SJCRH30 (cell line): ENCODE results near the gene IL1F10. TPM values are rescaled to one million over a fixed set of nuclear protein-coding genes. Genes with fewer than 3 reads are reported as not detected.

Source experiments
- DNase-seq, 2 experiments: peaks; one replicate each; pipeline ENCODE4 v3.0.0-alpha.2; 2015 to 2020
- H3K27ac ChIP-seq: fragments of 250-450 bp; sonication (Bioruptor Pico); 2 replicates; pipeline ENCODE4 v1.5.1; 2020; ENCODE audit warnings: mild to moderate bottlenecking, moderate library complexity
- H3K27me3 ChIP-seq: fragments of 250-450 bp; sonication (Bioruptor Pico); 2 replicates; pipeline ENCODE4 v1.5.1; 2020; ENCODE audit warnings: mild to moderate bottlenecking, moderate library complexity
- H3K36me3 ChIP-seq: fragments of 250-450 bp; sonication (Bioruptor Pico); 2 replicates; pipeline ENCODE4 v1.5.1; 2020; ENCODE audit warnings: mild to moderate bottlenecking, moderate library complexity
- H3K4me1 ChIP-seq: fragments of 250-450 bp; sonication (Bioruptor Pico); 2 replicates; pipeline ENCODE4 v1.5.1; 2020; ENCODE audit warnings: mild to moderate bottlenecking, moderate library complexity
- H3K4me3 ChIP-seq: fragments of 250-450 bp; sonication (Bioruptor Pico); 2 replicates; pipeline ENCODE4 v1.5.1; 2020; ENCODE audit warnings: mild to moderate bottlenecking, moderate library complexity
- H3K9me3 ChIP-seq: fragments of 250-450 bp; sonication (Bioruptor Pico); replicated peaks from 2 replicates; pipeline ENCODE4 v1.5.1; 2020; ENCODE audit warnings: mild to moderate bottlenecking, moderate library complexity
- total RNA-seq: library from RNA; depleted of rRNA; stranded (reverse); fragments of >200 nt; shearing (Covaris generic); gene quantifications from 2 replicates; pipeline ENCODE4 v1.2.3, GENCODE V29; 2014

Gene IL1F10
- total RNA-seq, 1 experiment from 2014 or later, result not detected

- Histone ChIP-seq H3K9me3 (no peaks in the 10 kb centered on the region), H3K36me3 (no peaks in the 10 kb centered on the region), H3K27ac (no peak overlapping the region), H3K27me3 (no peaks in the 10 kb centered on the region), H3K4me1 (no peaks in the 10 kb centered on the region), H3K4me3 (no peak overlapping the region)
- DNase-seq, result no peak
Measured at GRCh38 chr2:113050921-113051895, 16.6 kb upstream of the IL1F10 start.

DNA sequence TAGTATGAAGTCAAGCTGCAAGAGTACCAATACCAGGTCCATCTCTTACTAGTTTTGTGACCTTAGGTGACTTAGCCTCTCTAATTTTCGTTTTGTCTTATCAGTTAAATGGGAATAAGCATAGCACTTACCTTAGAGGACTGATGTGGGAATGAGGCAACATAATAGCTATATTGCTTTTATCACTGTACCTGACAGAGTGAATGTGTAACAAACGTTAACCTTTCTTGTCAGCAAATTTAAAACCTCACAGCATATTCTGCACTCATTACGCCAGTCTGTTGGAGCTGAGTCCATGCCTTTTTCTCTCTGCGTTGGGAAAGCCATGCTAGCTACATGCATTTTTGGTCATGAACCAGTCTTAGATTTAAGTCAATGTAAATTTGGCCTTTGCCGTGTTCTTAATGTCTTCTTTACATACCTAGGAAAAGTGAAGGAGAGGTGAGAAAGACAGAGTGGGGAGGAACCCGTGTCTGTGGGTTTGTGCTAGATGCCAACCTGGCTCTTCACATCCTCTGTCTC is 15.3 kb upstream of the IL1F10 start, which contains the start of gene IL36B:
IL36B (minus strand) TSS at position 472 of the 522 bp plus-strand sequence.
- H3K9me3 ChIP-seq, result no peaks in the 10 kb centered on the region
- no peak within 1 kb of the TSS for H3K27ac ChIP-seq
- H3K36me3 ChIP-seq, result no peaks in the 10 kb centered on the region
- DNase-seq, result no peak
- no peak within 1 kb of the TSS for H3K4me3 ChIP-seq
- no peaks in the 10 kb centered on the region for H3K4me1 ChIP-seq
- H3K27me3 ChIP-seq, result no peaks in the 10 kb centered on the region

DNA sequence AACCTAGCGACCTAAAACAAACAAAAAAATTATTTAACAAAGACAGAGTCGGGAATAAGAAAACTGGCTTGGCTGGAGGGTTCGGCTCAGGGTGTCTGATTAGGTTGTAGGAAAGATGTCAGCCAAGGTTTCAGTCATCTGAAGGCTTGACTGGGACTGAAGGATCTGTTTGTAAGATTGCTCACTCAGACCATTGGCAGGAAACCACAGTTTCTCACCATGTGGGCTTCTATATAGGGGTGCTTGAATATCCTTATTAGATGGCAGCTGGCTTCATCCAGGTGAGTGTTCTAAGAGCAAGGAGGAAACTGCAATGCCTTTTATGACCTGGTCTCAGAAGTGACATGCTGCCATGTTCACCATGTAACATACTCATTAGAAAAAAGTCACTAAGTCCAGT is 14.1 kb upstream of the IL1F10 start:
- no peak overlapping the region for H3K4me3 ChIP-seq
- no peaks in the 10 kb centered on the region for H3K9me3 ChIP-seq
- H3K27me3 ChIP-seq, result no peaks in the 10 kb centered on the region
- H3K27ac ChIP-seq, result no peak overlapping the region
- H3K4me1 ChIP-seq, result no peaks in the 10 kb centered on the region
- DNase-seq, result no peak
- no peaks in the 10 kb centered on the region for H3K36me3 ChIP-seq

DNA sequence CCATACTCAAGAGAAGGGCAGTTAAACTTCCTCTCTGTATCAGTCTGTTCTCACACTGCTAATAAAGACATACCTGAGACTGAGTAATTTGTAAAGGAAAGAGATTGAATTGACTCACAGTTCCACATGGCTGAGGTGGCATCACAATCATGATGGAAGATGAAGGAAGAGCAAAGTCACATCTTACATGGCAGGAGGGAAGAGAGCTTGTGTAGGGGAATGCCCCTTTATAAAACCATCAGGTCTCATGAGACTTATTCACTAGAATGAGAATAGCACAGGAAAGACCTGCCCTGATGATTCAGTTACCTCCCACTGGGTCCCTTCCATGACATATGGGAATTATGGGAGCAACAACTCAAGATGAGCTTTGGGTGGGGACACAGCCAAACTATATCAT is 13.7 kb upstream of the IL1F10 start:
- no peaks in the 10 kb centered on the region for H3K27me3 ChIP-seq
- no peak overlapping the region for H3K27ac ChIP-seq
- H3K4me1 ChIP-seq, result no peaks in the 10 kb centered on the region
- H3K36me3 ChIP-seq, result no peaks in the 10 kb centered on the region
- no peaks in the 10 kb centered on the region for H3K9me3 ChIP-seq
- no peak for DNase-seq
- no peak overlapping the region for H3K4me3 ChIP-seq

GRCh38 chr2:113056521-113056920 is 11.2 kb upstream of the IL1F10 start:
- DNase-seq, result no peak
- Histone ChIP-seq H3K36me3 (no peaks in the 10 kb centered on the region), H3K9me3 (no peaks in the 10 kb centered on the region), H3K27me3 (no peaks in the 10 kb centered on the region), H3K4me1 (no peaks in the 10 kb centered on the region), H3K4me3 (no peak overlapping the region), H3K27ac (no peak overlapping the region)

GRCh38 chr2:113057117-113057516 is 10.7 kb upstream of the IL1F10 start:
- H3K36me3 ChIP-seq, result no peaks in the 10 kb centered on the region

DNA sequence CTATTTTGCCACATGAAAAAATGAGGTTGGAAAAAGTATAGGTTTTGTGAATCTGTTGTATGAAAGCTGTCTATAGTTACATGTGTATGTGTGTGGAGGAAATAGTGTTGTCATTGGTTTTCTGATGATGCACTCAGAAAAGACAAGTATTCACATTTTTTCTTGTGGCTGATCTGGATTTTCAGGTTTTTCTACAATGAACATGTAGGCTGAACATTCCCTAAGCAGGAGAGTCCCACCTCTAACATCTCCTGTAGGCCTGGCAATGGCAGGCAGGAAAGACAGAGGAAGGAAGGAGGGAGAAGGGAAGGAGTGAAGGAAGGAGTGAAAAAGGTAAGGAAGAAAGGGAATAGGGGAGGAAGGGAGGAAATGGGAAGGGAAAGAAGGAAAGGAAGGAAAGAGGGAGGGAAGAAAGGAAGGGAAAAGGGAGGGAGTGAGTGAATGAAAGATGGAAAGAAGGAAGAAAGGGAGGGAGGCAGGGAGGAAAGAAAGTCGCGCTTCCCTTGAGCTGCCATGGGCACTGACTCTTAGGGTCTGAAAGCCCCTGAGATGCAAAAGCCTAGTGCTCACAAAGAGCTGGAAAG is 9.3 kb upstream of the IL1F10 start:
- Histone ChIP-seq H3K9me3 (no peaks in the 10 kb centered on the region), H3K36me3 (no peaks in the 10 kb centered on the region), H3K27ac (no peak overlapping the region), H3K27me3 (no peaks in the 10 kb centered on the region), H3K4me1 (no peaks in the 10 kb centered on the region), H3K4me3 (no peak overlapping the region)
- no peak for DNase-seq

More at GRCh38 chr2:113057117-113057516, 10.7 kb upstream of the IL1F10 start:
- H3K27ac ChIP-seq, result no peak overlapping the region
- no peak for DNase-seq
- H3K9me3 ChIP-seq, result no peaks in the 10 kb centered on the region
- H3K4me3 ChIP-seq, result no peak overlapping the region
- H3K4me1 ChIP-seq, result no peaks in the 10 kb centered on the region
- no peaks in the 10 kb centered on the region for H3K27me3 ChIP-seq

DNA sequence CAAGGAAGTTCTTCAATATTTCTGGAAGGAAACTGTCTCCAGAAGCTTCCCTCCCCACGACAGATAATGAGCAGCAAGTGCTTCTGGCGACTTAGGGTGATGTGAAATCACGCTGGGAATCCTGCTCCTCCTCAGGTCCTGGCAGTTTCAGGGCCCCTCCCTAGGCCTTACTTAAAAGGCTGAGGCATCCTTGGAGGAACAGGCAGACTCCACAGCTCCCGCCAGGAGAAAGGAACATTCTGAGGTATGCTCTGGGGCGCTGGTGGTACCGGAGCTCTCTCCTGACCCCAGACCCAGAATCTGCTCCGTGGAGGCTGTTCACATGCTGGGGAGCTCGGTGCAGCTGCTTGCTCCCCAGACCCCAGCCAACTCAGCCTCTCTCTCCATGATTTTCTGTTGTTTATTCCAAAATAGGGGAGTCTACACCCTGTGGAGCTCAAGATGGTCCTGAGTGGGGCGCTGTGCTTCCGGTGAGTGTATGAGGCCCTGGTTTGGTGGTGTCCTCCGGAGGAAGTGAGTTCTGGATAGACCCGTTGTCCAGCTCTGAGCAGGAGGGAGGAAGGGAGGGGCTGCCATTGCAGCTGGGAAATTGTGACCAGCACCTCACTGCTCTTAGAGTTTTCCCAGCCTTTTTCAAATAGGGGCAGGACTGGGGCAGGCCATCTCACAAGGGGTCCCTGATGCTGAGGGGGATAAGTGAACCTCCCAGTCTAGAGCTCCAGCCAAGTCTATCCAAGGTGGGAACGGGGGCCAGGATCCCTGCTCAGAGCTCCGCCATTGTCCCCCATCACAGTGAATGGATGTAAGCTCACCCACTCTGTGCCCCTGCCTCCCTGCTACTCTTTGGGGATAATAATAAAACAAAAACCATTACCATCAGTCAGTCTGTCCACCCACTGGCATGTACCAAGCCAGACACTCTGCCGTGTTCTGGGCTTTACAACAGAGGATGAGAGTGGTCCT is 8.5 kb upstream of the IL1F10 start, which contains the start of gene IL36RN:
IL36RN (plus strand) TSS at position 201 of the 963 bp plus-strand sequence; CDS start at position 442, 241 bp downstream.
- DNase-seq, result no peak
- Histone ChIP-seq H3K36me3 (no peaks in the 10 kb centered on the region), H3K27ac (no peak within 1 kb of the TSS), H3K27me3 (no peaks in the 10 kb centered on the region), H3K4me3 (no peak within 1 kb of the TSS), H3K9me3 (no peaks in the 10 kb centered on the region), H3K4me1 (no peaks in the 10 kb centered on the region)

- H3K36me3 ChIP-seq, result no peaks in the 10 kb centered on the region
Measured at GRCh38 chr2:113060396-113060795, 7.4 kb upstream of the IL1F10 start.

DNA sequence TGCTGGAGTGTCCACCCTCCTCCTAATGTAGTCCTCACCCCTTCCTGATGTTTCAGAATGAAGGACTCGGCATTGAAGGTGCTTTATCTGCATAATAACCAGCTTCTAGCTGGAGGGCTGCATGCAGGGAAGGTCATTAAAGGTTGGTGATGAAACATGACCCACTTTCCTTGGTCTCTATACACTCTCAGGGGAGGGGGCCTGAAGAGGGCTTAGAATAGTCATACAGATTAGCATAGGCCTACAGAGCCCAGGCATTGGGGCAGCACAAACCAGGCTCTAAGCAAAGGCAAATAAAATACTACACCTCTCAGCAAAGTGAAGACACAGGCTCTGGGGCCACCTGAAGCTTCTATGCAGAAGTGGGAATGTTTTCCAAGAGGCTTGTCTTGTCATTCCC is 7.0 kb upstream of the IL1F10 start:
- Histone ChIP-seq H3K9me3 (no peaks in the 10 kb centered on the region), H3K4me1 (no peaks in the 10 kb centered on the region), H3K27me3 (no peaks in the 10 kb centered on the region), H3K36me3 (no peaks in the 10 kb centered on the region), H3K27ac (no peak overlapping the region), H3K4me3 (no peak overlapping the region)
- DNase-seq, result no peak

More at GRCh38 chr2:113060396-113060795, 7.4 kb upstream of the IL1F10 start:
- no peaks in the 10 kb centered on the region for H3K27me3 ChIP-seq
- H3K4me1 ChIP-seq, result no peaks in the 10 kb centered on the region
- no peak for DNase-seq
- no peak overlapping the region for H3K27ac ChIP-seq
- no peaks in the 10 kb centered on the region for H3K9me3 ChIP-seq
- no peak overlapping the region for H3K4me3 ChIP-seq

DNA sequence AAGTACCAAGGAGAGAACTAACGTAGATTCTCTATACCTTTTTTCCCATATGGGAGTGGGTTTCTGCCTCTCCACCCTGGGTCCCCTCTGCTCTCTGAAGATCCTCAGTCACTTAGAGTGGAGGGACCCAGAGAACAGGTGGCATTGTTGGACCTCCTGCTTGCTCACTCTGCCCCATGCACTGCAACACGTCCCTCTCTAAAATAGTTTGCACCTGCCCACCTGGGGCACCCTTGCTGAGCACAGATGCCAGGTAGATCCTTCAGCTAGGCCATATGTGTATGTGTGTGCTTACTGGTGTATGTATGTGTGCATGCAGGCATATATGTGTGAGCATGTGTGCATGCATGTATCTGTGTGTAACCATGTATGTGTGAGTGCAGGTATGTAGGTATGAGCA is 6.5 kb upstream of the IL1F10 start:
- H3K27me3 ChIP-seq, result no peaks in the 10 kb centered on the region
- no peaks in the 10 kb centered on the region for H3K9me3 ChIP-seq
- H3K36me3 ChIP-seq, result no peaks in the 10 kb centered on the region
- no peaks in the 10 kb centered on the region for H3K4me1 ChIP-seq
- no peak overlapping the region for H3K27ac ChIP-seq
- no peak overlapping the region for H3K4me3 ChIP-seq
- no peak for DNase-seq

- no peak overlapping the region for H3K27ac ChIP-seq
- H3K27me3 ChIP-seq, result no peaks in the 10 kb centered on the region
- no peaks in the 10 kb centered on the region for H3K36me3 ChIP-seq
- DNase-seq, result no peak
- H3K9me3 ChIP-seq, result no peaks in the 10 kb centered on the region
- H3K4me3 ChIP-seq, result no peak overlapping the region
- no peaks in the 10 kb centered on the region for H3K4me1 ChIP-seq
Measured at GRCh38 chr2:113061896-113062770, 5.6 kb upstream of the IL1F10 start.

DNA sequence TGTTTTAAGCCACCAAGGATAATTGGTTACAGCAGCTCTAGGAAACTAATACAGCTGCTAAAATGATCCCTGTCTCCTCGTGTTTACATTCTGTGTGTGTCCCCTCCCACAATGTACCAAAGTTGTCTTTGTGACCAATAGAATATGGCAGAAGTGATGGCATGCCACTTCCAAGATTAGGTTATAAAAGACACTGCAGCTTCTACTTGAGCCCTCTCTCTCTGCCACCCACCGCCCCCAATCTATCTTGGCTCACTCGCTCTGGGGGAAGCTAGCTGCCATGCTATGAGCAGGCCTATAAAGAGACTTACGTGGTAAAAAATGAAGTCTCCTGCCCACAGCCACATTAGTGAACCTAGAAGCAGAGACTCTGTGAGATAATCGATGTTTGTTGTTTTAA is 3.5 kb upstream of the IL1F10 start:
- Histone ChIP-seq H3K27ac (no peak overlapping the region), H3K4me3 (no peak overlapping the region), H3K4me1 (no peaks in the 10 kb centered on the region), H3K27me3 (no peaks in the 10 kb centered on the region), H3K9me3 (no peaks in the 10 kb centered on the region), H3K36me3 (no peaks in the 10 kb centered on the region)
- DNase-seq, result no peak
